Choroid plexus epithelial cell (primary cell): Measurements from ENCODE around the gene BNC1.
A peak's percentile ranks its signal among the peaks of the same experiment; 100 is the strongest.

Source experiments
- DNase-seq: peaks from one replicate; pipeline ENCODE4 v3.0.0-alpha.2; 2010; ENCODE audit warnings: low read depth
- H3K4me3 ChIP-seq: 2 replicates; pipeline ENCODE4 v1.5.1; 2011; ENCODE audit warnings: low read depth, mild to moderate bottlenecking, control low read depth, low read length, moderate library complexity
- TF ChIP-seq, protein P1 (sequence below): conservative IDR thresholded peaks from 2 replicates; pipeline ENCODE4 v1.5.1; 2011; ENCODE audit warnings: low read depth, mild to moderate bottlenecking, control low read depth, inconsistent platforms, low read length, moderate library complexity

The BNC1 gene

DNA sequence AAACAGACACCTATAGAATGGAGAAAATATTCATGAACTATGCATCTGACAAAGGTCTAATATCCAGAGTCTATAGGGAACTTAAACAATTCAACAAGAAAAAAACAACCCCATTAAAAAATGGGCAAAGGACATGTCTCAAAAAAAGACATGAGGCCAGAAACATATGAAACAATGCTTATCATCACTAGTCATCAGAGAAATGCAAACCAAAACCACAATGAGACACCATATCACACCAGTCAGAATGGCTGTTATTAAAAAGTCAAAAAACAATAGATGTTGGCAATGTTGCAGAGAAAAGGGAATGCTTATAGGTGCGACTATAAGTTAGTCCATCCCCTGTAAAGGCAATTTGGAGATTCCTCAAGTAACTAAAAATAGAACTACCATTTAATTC, 65.4 kb downstream of the BNC1 start:
- DNase-seq = no peak
- TF ChIP-seq, protein P1, sequence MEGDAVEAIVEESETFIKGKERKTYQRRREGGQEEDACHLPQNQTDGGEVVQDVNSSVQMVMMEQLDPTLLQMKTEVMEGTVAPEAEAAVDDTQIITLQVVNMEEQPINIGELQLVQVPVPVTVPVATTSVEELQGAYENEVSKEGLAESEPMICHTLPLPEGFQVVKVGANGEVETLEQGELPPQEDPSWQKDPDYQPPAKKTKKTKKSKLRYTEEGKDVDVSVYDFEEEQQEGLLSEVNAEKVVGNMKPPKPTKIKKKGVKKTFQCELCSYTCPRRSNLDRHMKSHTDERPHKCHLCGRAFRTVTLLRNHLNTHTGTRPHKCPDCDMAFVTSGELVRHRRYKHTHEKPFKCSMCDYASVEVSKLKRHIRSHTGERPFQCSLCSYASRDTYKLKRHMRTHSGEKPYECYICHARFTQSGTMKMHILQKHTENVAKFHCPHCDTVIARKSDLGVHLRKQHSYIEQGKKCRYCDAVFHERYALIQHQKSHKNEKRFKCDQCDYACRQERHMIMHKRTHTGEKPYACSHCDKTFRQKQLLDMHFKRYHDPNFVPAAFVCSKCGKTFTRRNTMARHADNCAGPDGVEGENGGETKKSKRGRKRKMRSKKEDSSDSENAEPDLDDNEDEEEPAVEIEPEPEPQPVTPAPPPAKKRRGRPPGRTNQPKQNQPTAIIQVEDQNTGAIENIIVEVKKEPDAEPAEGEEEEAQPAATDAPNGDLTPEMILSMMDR = no peak
- no peak overlapping the region for H3K4me3 ChIP-seq

DNA sequence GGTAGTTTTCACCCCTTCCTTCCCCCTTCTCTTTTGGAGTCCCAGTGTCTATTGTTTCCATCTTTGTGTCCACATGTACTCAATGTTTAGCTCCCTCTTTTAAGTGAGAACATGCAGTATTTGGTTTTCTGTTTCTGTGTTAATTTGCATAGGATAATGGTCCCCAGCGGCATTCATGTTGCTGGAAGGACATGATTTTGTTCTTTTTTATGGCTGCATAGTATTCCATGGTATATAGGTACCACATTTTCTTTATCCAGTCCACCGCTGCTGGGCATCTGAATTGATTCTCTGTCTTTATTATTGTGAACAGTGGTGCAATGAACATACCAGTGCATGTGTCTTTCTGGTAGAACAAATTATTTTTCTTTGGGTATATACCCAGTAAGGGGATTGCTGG, 69.2 kb downstream of the BNC1 start:
- no peak for DNase-seq
- TF ChIP-seq, protein P1 = no peak
- no peak overlapping the region for H3K4me3 ChIP-seq

- no peak overlapping the region for H3K4me3 ChIP-seq
- TF ChIP-seq, protein P1 = no peak
- peak; percentile 45 for DNase-seq
These were observed 73.8 kb downstream of the BNC1 start for GRCh38 chr15:83210619-83211018.

- no peak overlapping the region for H3K4me3 ChIP-seq
- no peak for DNase-seq
- TF ChIP-seq, protein P1 = no peak
These were observed 75.1 kb downstream of the BNC1 start for GRCh38 chr15:83209333-83209732.

DNA sequence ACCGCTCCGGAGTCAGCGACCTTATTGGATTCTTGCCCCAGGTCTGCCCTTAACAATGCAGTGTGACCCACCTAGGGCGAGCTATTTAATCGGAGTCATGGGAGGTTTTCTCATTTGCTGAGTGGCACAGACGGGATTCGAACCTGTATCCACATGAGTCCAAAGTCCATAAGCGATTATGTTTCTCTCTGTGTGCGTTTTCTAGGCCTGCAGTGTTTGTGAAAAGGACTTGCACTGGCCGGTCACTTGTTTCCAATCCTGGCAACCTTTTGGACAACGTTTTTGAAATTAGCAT, 76.2 kb downstream of the BNC1 start:
- TF ChIP-seq, protein P1 = no peak
- H3K4me3 ChIP-seq = peak overlapping the region; percentile 75

GRCh38 chr15:83207660-83208366, 76.7 kb downstream of the BNC1 start, which contains the start of gene HDGFL3:
TSS of gene HDGFL3 (minus strand) at chr15:83207823. CDS start at chr15:83207414, 409 bp downstream.
- TF ChIP-seq, protein P1 = peak; percentile 25
- H3K4me3 ChIP-seq = peak within 1 kb of the TSS; percentile 75
- DNase-seq = peak; percentile 66

More for the DNA sequence above, 76.2 kb downstream of the BNC1 start:
- peak; percentile 24 for DNase-seq

DNA sequence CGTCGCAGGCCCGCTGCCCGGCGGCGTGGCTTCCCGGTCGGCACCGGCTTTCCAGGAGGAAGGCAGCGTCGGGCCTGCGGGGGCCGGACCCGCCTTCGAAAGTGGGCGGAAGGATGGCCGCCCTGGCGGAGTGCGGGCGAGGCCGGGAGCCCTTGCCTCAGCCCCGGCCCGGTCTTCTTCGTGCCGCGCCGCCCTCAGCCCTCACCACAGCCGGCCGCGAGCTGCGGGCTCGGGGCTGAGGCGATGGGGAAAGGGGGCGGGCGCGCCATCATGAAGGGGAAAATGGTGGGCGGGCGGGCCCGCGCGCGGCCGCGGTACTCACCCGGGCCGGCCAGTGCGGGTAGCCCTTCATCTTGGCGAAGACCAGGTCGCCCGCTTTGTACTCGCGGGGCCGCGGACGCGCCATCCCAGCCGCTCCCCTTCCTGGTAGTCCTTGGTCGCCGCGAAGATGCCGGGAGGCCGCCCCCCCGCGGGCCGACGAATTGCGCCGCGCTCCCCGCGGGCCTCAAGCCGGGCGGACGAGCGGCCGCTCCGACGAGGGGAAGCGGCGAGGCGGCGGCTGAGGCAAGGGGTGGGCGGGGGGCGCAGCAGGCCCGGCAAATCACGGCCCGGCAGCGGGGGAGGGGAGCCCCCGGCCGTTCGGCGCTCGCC, 77.3 kb downstream of the BNC1 start:
- DNase-seq = peak; percentile 27

More for the DNA sequence above, 77.3 kb downstream of the BNC1 start:
- TF ChIP-seq, protein P1 = no peak
- H3K4me3 ChIP-seq = peak overlapping the region; percentile 75
